Stromal cell of bone marrow (primary cell): Measurements from ENCODE around the gene UBXN7.
"Not testable (repeated sequence)": the region's sequence is repeated elsewhere in the genome, so short reads cannot be mapped to it uniquely, and the experiment has no call there.

Experiments
- DNase-seq: peaks from one replicate; pipeline ENCODE4 v3.0.0-alpha.2; 2012; ENCODE audit warnings: low read depth

Gene UBXN7

DNA sequence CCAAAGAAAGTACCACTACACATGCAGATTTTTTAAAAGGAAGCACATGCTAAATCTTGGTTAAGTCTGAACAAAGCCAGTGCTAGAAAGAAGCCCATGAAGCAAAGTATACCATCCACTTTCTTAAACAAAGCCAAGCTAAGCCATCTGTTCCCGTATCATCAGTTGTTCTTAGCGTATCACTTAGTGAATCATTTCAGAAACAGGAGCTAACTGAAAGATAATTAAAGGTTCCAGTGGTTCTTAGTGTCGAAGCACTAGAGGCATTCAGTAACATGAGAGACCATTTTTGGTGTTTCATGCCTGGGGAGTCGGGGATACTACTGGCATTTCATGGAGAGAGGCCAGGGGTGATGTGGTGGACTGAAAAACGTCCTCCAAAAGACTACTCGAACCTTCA, 12.8 kb downstream of the UBXN7 start:
- no peak for DNase-seq

DNA sequence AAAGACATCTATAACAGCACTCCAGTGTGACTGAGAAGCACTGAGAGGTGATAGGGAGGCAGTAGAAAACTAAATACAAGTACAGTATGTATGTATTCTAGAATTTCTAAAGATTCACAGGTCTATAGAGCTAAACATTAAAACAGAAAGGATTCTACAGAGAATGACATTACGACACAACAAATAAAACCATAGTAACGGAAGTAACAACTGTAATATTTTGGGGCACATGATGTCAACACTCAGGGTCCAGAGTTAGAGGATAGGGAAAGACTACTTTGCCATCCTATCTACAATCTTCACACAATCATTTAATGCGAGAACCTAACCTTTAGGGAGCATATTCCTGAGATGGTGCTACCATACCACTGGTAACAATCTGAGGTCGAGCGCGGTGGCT, 13.6 kb downstream of the UBXN7 start:
- DNase-seq = no peak

DNA sequence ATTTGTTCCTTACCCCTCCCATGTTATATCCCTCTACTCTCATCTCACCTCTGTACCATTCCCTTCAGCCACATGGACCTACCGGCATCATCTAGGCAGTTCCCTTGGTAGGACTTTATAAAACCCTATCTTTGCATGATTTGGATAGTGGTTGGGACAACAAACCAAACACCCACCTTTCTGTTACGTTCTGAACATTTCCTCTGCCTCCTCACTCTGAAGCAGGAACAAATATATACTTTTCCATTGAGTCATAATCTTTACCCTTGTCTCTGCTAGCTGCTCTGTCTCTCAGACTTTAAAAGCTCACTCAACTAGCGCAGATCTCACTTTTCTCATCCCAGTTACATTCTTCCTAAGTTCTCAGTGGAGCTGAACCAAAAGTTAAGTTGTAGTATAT, 17.8 kb downstream of the UBXN7 start:
- no peak for DNase-seq

DNA sequence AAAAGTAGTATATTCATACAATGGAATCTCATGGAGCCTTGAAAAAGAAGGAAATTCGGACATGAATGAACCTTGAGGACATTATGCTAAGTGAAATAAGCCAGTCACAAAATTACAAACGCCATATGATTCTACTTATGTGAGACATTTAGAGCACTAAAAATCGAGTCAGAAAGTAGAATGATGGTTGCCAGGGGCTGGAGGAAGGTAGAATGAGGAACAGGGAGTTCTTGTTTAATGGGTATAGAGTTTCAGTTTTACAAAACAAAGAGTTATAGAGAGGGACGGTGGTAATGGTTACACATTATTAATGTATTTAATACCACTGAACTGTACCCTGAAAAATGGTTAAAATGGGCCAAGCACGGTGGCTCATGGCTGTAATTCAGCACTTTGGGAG, 19.5 kb downstream of the UBXN7 start:
- no peak for DNase-seq

DNA sequence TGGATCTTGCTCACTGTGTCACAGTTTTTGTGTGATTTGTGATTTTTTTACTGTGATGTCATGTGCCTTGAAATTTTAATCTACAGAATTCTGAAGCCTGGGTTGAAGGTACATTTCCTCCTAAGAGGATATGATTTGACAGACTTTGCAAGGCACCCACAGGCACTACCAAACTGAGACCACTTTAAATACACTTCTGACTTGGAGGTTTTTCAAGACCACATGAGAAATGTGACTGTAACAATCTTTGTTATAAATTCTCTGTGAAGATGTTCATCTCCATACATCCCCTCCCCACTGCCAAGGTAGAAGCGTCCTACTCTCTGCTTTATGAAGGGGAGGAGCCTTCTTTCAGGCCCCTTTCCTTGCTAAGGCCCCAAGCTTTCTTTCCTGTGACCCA, 22.8 kb downstream of the UBXN7 start:
- no peak for DNase-seq

DNA sequence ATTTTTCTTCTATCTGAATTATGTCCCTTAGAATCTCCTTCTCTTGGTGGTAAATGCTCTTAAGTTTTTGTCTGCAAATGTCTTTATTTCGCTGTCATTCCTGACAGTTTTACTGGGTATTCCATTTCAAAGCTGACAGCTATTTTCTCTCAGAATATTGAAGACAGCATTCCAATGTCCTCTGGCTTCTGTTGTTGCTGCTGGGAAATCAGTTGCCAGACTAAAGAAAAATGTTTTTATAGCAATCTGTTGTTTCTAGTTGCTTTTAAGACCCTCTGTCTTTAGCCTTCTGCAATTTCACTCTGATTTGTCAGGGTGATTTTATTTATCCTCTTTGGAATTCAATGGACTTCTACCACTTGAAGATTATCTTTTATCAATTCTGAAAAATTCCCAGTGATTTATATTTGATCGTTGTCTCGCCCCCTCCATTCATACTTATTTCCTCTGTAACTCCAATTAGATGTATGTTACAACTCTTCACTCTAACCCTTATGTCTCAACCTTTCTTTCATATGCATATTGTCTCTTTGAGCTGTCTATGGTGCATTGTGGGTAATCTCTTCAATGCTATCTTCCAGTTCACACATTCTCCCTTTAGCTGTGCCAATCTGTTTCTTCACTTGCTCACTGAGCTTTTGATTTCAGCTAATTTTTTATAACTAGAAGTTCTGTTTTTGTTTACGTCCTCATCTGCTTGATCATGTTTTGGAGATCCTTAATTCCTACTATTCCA, 23.5 kb downstream of the UBXN7 start:
- DNase-seq = no peak

DNA sequence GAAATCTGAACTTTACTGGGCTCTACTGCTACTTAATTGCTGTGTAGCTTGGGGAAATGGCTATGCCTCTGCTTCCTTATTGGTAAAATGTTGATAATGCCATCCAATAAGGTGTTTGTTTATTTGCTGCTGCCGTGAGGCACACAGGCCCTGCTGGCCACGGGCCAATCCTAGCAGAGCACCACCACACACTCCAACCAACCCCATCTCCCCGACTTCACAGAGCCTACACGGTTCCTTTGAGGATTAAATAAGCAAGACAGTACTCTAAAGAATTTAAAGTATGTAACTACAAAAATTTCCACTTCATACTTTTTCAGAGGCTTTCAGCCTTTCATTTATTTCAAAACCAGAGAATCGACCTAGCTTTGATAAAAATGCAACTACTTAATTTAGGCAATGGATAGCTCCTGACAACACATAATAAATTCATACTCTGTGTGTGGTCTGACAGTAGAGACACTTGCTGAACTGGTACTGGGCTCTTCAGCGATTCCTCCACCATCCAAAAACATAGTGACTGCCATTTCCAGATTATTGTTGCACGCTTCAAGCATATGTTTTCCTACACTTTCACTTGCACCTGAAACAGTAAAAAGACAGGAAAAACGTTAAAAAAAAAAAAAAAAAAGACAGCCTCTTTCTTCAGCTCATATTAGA, 25.3 kb downstream of the UBXN7 start:
- no peak for DNase-seq

DNA sequence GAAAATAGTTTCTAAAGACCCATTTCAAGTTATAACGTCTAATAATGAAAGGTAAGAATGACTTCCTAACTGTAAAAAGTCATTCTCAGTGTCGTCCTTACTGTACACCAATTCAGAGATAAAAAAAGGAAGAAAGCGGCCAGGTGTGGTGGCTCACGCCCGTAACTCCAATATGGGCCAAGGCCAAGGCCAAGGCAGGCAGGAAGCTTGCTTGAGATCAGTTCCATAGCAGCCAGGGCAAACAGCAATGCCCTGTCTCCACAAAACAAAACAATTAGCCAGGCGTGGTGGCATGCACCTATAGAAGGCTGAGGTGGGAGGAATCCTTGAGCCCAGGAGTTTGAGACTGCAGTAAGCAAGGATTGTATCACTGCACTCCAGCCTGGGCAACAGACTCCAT, 31.9 kb downstream of the UBXN7 start:
- DNase-seq = no peak

DNA sequence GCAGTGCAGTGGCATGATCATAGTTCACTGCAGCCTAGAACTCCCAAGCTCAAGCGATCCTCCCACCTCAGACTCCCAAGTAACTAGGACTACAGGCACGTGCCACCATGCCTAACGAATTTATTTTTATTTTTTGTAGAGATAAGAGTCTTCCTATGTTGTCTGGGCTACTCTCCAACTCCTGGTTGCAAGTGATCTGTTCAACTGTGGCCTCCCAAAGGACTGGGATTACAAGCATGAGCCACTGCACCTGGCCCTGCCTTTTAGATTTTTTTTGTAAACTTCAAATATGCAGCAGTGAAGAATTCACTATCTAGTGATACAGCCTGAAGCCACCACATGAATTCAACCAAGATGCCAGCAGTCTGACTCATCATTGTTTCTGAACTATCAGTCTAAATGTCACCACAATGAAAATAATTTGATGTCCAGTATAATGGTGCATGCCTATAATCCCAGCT, 32.7 kb downstream of the UBXN7 start:
- DNase-seq = no peak

DNA sequence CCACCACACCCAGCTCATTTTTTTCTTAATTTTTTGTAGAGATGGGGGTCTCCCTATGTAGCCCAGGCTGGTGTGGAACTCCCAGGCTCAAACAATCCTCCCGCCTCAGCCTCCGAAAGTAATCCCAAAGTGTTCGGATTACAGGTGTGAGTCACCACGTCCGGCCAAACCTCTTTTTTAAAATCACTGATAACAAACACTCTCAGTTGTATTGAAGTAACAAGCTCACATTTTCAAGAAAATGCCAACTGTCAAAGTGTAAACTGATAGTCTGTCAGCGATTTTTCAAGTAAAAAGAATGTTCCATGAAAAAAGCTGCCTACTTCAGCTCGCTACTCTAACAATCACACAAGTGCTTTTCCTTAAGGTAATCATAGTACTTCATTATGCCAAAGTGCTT, 33.4 kb downstream of the UBXN7 start:
- DNase-seq = no peak

DNA sequence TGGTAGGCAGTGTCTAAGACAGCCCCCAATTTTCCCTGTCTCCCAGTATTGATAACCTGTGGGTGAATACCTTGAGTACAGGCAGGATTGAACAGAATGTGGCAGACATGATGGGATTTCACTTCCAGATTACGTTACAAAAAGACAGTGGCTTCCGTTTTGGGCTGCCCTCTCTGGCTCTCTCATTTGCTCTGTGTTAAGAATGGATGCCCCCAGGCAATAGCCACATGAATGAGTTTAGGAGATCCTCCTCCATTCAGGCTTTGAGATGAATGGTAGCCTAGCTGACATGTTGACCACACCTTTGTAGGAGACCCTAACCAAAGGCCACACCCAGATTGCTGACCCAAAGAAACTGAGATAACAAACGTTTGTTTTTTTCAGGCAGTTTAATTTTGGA, 34.3 kb downstream of the UBXN7 start:
- DNase-seq = no peak

DNA sequence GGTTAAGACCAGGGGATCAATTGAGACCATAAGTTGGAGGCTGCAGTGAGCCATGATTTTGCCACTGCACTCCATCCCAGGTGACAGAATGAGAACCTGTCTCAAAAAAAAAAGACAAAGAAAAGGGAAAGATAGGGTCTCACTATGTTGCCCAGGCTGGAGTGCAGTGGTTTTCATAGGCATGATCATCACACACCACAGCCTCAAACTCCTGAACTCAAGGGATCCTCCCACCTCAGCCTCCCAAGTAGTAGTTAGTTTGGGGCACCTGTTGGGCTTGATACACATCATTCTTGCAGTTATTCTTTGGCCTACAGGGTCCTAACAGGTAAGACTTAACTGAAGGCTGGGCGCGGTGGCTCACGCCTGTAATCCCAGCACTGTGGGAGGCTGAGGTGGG, 42.1 kb downstream of the UBXN7 start:
- no peak for DNase-seq

DNA sequence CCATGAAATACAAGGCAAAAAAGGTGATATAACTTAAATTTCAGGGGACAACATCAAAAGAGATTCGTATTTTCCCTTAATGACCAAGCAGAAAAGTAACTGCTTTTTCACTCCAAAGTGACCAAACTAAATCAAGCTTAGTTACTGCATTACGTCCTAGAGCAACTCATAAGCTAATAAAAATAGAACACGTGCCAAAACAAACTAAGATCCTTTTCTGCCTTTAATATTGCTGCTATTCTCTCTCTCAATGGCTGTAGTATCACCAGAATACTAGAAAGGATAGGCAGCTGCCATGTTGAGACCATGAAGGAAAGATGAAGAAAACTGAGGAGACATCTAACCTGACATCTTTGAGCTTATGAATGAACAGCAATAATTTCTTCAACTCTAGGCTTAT, 43.3 kb downstream of the UBXN7 start:
- DNase-seq = peak; percentile 39

DNA sequence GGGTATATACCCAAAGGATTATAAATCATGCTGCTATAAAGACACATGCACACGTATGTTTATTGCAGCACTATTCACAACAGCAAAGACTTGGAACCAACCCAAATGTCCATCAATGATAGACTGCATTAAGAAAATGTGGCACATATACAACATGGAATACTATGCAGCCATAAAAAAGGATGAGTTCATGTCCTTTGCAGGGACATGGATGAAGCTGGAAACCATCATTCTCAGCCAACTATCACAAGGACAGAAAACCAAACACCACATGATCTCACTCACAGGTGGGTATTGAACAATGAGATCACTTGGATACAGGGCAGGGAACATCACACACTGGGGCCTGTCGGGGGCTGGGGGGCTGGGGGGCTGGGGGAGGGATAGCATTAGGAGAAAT, 44.3 kb downstream of the UBXN7 start:
- not testable (repeated sequence) for DNase-seq

DNA sequence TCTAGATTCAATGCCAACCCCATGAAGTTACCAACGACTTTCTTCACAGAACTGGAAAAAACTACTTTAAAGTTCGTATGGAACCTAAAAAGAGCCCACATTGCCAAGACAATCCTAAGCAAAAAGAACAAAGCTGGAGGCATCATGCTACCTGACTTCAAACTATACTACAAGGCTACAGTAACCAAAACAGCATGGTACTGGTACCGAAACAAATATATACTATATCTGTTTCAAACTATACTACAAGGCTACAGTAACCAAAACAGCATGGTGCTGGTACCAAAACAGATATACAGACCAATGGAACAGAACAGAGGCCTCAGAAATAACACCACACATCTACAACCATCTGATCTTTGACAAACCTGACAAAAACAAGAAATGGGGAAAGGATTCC, 45.4 kb downstream of the UBXN7 start:
- DNase-seq = not testable (repeated sequence)

DNA sequence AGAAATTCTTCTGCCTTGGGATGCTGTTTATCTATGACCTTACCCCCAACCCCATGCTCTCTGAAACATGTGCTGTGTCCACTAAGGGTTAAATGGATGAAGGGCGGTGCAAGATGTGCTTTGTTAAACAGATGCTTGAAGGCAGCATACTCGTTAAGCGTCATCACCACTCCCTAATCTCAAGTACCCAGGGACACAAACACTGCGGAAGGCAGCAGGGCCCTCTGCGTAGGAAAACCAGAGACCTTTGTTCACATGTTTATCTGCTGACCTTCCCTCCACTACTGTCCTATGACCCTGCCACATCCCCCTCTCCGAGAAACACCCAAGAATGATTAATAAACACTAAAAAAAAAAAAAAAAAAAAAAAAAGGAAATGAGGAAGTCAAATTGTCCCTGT, 46.2 kb downstream of the UBXN7 start:
- DNase-seq = not testable (repeated sequence)

DNA sequence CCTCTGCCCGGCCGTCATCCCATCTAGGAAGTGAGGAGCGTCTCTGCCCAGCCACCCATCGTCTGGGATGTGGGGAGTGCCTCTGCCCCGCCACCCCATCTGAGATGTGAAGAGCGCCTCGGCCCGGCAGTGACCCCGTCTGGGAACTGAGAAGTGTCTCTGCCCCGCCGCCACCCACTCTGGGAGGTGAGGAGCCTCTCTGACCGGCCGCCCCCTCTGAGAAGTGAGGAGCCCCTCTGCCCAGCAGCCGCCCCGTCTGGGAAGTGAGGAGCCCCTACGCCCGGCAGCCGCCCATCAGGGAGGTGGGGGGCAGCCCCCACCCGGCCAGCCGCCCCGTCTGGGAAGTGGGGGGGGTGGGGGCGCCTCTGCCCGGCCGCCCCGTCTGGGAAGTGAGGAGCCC, 46.8 kb downstream of the UBXN7 start:
- not testable (repeated sequence) for DNase-seq

DNA sequence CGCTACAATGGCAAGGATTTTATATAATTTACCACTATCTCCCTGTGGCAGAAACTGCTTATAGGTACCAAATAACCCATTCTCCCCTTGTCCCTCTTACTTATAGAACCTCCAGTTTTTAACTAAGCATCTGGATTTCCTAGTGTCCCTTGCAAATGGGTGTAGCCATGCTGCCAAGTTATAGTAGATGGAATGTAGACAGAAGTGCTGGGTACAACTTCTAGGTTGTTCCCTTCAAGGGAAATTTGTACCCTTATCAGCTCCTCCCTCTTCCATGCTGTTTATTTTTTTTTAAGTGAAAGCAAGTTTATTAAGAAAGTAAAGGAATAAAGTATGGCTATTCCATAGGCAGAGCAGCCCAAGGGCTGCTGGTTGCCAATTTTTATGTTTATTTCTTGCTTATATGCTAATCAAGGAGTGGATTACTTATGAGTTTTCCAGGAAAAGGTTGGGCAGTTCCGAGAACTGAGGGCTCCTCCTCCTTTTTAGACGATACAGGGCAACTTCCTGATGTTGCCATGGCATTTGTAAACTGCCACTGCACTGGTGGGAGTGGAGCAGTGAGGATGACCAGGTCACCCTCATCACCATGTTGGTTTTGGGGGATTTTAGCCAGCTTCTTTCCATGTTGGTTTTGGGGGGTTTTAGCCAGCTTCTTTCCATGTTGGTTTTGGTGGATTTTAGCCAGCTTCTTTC, 53.9 kb downstream of the UBXN7 start:
- no peak for DNase-seq

DNA sequence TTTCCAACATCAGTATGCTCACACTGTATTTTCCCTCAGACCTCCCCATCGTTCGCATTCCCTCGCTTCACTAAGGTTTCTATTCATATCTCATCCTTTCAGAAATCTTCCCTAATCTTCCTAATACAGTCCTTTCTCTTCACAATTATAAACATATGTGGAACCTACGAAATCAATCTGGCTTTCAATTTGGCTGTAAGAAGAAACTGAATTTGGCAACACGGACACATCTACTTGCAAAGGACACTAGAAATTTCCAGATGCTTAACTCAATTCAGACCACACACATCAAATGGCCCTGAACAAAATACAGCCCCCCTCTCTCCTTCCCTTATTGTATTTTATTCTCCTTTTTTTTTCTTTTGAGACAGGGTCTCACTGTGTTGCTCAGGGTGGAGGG, 54.9 kb downstream of the UBXN7 start:
- no peak for DNase-seq

DNA sequence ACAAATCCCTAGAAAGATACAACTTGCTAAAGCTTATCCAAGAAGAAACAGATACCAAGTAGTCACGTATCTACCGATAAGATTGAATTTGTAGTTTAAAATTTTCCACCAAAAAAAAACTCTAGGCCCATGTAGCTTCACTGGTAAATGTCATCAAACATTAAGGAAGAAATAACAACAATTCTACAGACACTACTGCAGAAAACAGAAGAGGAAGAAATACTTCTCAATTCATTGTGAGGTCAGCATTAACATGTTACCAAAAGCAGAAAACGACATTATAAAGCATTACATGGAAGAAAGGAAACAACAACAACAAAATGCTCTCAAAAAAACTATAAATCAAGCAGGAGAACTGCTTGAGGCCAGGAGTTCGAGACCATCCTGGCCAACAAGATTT, 66.5 kb downstream of the UBXN7 start:
- no peak for DNase-seq

DNA sequence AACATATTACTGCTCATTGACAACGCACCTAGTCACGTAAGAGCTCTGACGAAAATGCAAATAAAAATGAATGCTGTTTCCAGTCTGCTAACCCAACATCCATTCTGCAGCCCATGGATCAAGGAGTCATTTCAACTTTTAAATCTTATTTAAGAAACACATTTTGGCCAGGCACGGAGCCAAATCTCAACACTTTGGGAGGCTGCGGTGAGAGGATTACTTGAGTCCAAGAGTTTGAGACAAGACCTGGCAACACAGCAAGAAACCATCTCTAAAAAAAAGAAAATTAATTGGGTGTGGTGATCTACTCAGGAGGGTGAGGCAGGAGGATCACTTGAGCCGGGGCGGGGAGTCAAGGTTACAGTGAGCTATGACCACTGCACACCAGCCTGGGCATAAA, 71.6 kb downstream of the UBXN7 start:
- DNase-seq = no peak

DNA sequence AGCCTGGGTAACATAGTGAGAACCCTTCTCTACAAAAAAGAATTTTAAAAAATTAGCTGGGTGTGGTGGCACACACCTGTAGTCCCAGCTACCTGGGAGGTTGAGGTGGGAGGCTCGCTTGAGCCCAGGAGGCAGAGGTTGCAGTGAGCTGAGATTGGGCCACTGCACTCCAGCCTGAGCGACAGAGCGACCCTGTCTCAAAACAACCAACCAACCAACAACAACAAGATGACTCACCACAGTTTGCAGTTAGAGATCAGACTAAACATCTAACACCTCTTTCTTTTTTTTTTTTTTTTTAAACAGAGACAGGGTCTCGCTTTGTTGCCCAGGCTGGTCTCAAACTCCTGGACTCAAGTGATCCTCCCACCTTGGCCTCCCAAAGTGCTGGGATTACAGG, 73.7 kb downstream of the UBXN7 start:
- DNase-seq = not testable (repeated sequence)

DNA sequence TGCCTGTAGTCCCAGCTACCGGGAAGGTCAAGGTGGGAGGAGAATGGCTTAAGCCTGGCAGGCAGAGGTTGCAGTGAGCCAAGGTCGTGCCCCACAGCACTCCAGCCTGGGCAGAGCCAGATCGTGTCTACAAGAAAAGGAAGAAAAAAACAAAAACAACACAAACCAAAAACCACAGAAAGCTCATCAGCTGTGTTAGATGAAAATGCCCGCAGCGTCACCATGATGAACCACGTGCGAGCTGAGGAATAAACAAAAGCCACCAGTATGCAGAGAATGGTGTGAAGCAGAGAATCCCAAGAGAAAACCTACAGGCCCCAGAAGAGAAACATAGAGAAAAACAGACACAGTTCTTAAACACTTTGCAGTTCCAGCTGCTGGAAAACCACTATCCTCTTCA, 74.3 kb downstream of the UBXN7 start:
- no peak for DNase-seq
